HepG2 (cell line): ENCODE results near the gene PANK4. TPM values are rescaled to one million over a fixed set of nuclear protein-coding genes. Genes with fewer than 3 reads are reported as not detected.

Experiments
- ELF3 ChIP-seq: IDR thresholded peaks from 2 replicates; pipeline ENCODE4 v1.6.1; 2016; ENCODE audit warnings: missing genetic modification reagents, missing compliant biosample characterization
- GTF2F1 ChIP-seq: fragments of 150-350 bp; IDR thresholded peaks from 2 replicates; pipeline ENCODE4 v1.6.1; 2014; ENCODE audit warnings: low read length
- NBN ChIP-seq: fragments of 450-650 bp; conservative IDR thresholded peaks from 2 replicates; pipeline ENCODE4 v1.6.1; 2017
- NKX3-1 ChIP-seq: sonication (generic); formaldehyde crosslinking; IDR thresholded peaks from 2 replicates; pipeline ENCODE4 v1.5.0; 2020; ENCODE audit warnings: missing genetic modification reagents
- PAWR ChIP-seq: sonication (generic); formaldehyde crosslinking; IDR thresholded peaks from 2 replicates; pipeline ENCODE4 v1.4.0; 2020; ENCODE audit warnings: missing genetic modification reagents, mild to moderate bottlenecking, borderline replicate concordance
- PAX8 ChIP-seq: sonication (generic); formaldehyde crosslinking; IDR thresholded peaks from 2 replicates; pipeline ENCODE4 v1.8.0; 2022; ENCODE audit warnings: mild to moderate bottlenecking, missing genetic modification reagents, borderline replicate concordance
- PHF5A ChIP-seq: IDR thresholded peaks from one replicate; pipeline ENCODE4 v1.6.1; 2018; ENCODE audit warnings: low read depth, missing genetic modification reagents; ENCODE audit not compliant: unreplicated experiment
- TARDBP ChIP-seq: sonication (generic); formaldehyde crosslinking; IDR thresholded peaks from 2 replicates; pipeline ENCODE4 v1.8.0; 2022; ENCODE audit warnings: mild to moderate bottlenecking, missing genetic modification reagents
- TBL1XR1 ChIP-seq: fragments of 150-350 bp; IDR thresholded peaks from 2 replicates; pipeline ENCODE4 v1.6.1; 2014; ENCODE audit warnings: borderline replicate concordance, low read length; ENCODE audit not compliant: partially characterized antibody
- ZNF256 ChIP-seq: sonication (generic); formaldehyde crosslinking; conservative IDR thresholded peaks from 2 replicates; pipeline ENCODE4 v1.4.0; 2020; ENCODE audit warnings: missing genetic modification reagents
- ZNF777 ChIP-seq: sonication (generic); formaldehyde crosslinking; IDR thresholded peaks from 2 replicates; pipeline ENCODE4 v1.4.0; 2020; ENCODE audit warnings: missing genetic modification reagents
- polyA plus RNA-seq, 8 experiments: library from polyadenylated mRNA; depleted of rRNA in 3 of 8; stranded (reverse) in 7 of 8; unstranded in 1 of 8; fragments of >200 nt; fragmentation: Illumina TruSeq in 4 of 8; extraction: Trizol in 4 of 8; gene quantifications; 2 replicates each; pipeline versions ENCODE4 v1.2.1 to v1.2.3, GENCODE V29; 2011 to 2016; ENCODE audit warnings: low read depth in 4 of 8, missing spikeins in 1 of 8, mixed read lengths in 1 of 8; ENCODE audit not compliant: insufficient read depth in 1 of 8
- total RNA-seq, 5 experiments: library from RNA; depleted of rRNA; stranded (reverse); fragments of >200 nt; fragmentation: Illumina TruSeq; extraction: Trizol; gene quantifications; 2 replicates each; pipeline ENCODE4 v1.2.3, GENCODE V29; 2016; ENCODE audit warnings: low read depth in 1 of 5
- TF ChIP-seq, protein P1 (sequence below): sonication (generic); formaldehyde crosslinking; IDR thresholded peaks from 2 replicates; pipeline ENCODE4 v1.4.0; 2020; ENCODE audit warnings: missing genetic modification reagents
- TF ChIP-seq, protein P2 (sequence below): sonication (generic); formaldehyde crosslinking; IDR thresholded peaks from 2 replicates; pipeline ENCODE4 v1.8.0; 2023; ENCODE audit warnings: mild to moderate bottlenecking, missing genetic modification reagents
- TF ChIP-seq, protein P3 (sequence below): sonication (generic); formaldehyde crosslinking; IDR thresholded peaks from 2 replicates; pipeline ENCODE4 v1.8.0; 2022; ENCODE audit warnings: low read depth, missing genetic modification reagents
- TF ChIP-seq, protein P4 (sequence below): sonication (generic); formaldehyde crosslinking; IDR thresholded peaks from 2 replicates; pipeline ENCODE4 v1.5.1; 2020; ENCODE audit warnings: missing genetic modification reagents, mild to moderate bottlenecking, borderline replicate concordance
- TF ChIP-seq, protein P5 (sequence below): IDR thresholded peaks from 2 replicates; pipeline ENCODE4 v1.6.1; 2016; ENCODE audit warnings: missing biosample characterization, missing genetic modification reagents, low read depth

PANK4 gene
- total and polyA plus RNA-seq, 2 of the 13 experiments (the other 11 are each of a cell fraction or from before 2014, with no cell fraction given) = 17.4 to 19.3 TPM

DNA sequence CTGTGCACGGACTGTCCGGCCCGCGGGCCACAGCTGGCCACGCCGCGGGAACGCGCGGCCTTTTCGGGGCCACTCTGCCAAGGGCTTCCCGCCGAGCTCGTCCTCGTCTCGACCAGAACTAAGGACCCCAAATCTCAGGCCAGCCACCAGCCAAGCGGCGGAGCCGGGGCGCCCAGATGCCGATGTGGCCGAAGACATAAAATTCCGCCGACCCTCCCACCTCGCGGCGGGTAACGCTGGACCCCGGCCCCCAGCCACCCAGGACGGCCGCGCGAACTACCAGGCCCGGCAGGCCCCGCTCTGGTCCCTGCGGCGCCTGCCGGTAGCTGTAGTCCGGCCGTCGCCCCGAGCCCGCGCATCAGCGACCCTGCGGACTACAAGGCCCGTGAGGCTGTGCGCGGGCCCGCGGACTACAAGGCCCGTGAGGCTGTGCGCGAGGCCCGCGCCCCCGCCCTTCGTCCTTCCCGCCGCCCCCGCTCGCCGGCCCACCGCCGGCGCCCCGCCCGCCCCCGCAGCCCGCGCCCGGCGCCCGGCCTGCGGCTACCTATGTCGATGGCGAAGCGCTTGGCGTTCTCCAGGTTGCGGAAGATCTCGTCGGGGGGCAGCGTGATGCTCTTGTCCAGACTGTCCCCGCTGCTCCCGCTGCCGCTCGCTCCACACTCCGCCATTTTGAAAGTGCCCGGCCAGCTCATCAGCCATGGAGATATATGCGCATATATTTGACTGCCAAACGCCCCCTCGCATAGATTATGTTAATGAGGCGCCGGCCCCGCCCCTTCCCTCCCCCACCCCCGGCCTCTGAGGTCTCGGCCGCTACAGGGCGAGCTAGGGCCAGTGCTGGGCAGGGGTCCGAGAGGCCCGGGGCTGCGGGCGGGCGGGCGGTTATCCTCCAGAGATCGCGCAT lies at the start of gene PANK4 (continued):
- no peak for TF ChIP-seq TARDBP
- TF ChIP-seq, protein P1, sequence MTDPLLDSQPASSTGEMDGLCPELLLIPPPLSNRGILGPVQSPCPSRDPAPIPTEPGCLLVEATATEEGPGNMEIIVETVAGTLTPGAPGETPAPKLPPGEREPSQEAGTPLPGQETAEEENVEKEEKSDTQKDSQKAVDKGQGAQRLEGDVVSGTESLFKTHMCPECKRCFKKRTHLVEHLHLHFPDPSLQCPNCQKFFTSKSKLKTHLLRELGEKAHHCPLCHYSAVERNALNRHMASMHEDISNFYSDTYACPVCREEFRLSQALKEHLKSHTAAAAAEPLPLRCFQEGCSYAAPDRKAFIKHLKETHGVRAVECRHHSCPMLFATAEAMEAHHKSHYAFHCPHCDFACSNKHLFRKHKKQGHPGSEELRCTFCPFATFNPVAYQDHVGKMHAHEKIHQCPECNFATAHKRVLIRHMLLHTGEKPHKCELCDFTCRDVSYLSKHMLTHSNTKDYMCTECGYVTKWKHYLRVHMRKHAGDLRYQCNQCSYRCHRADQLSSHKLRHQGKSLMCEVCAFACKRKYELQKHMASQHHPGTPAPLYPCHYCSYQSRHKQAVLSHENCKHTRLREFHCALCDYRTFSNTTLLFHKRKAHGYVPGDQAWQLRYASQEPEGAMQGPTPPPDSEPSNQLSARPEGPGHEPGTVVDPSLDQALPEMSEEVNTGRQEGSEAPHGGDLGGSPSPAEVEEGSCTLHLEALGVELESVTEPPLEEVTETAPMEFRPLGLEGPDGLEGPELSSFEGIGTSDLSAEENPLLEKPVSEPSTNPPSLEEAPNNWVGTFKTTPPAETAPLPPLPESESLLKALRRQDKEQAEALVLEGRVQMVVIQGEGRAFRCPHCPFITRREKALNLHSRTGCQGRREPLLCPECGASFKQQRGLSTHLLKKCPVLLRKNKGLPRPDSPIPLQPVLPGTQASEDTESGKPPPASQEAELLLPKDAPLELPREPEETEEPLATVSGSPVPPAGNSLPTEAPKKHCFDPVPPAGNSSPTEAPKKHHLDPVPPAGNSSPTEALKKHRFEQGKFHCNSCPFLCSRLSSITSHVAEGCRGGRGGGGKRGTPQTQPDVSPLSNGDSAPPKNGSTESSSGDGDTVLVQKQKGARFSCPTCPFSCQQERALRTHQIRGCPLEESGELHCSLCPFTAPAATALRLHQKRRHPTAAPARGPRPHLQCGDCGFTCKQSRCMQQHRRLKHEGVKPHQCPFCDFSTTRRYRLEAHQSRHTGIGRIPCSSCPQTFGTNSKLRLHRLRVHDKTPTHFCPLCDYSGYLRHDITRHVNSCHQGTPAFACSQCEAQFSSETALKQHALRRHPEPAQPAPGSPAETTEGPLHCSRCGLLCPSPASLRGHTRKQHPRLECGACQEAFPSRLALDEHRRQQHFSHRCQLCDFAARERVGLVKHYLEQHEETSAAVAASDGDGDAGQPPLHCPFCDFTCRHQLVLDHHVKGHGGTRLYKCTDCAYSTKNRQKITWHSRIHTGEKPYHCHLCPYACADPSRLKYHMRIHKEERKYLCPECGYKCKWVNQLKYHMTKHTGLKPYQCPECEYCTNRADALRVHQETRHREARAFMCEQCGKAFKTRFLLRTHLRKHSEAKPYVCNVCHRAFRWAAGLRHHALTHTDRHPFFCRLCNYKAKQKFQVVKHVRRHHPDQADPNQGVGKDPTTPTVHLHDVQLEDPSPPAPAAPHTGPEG (CRISPR knock-in tag) = no peak
- no peak for TF ChIP-seq ZNF256 (CRISPR knock-in tag)
- TF ChIP-seq GTF2F1 = no peak
- TF ChIP-seq PAX8 = no peak
- TF ChIP-seq NBN = no peak
- TF ChIP-seq PAWR (CRISPR knock-in tag) = no peak
- peak; percentile 5; the same call in 1 of the 2 replicates for TF ChIP-seq ELF3 (CRISPR knock-in tag)
- TF ChIP-seq, protein P2, sequence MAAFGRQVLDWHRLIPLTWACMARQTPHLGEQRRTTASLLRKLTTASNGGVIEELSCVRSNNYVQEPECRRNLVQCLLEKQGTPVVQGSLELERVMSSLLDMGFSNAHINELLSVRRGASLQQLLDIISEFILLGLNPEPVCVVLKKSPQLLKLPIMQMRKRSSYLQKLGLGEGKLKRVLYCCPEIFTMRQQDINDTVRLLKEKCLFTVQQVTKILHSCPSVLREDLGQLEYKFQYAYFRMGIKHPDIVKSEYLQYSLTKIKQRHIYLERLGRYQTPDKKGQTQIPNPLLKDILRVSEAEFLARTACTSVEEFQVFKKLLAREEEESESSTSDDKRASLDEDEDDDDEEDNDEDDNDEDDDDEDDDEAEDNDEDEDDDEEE (CRISPR knock-in tag) = no peak
- TF ChIP-seq PHF5A (CRISPR knock-in tag) = no peak
- TF ChIP-seq, protein P3, sequence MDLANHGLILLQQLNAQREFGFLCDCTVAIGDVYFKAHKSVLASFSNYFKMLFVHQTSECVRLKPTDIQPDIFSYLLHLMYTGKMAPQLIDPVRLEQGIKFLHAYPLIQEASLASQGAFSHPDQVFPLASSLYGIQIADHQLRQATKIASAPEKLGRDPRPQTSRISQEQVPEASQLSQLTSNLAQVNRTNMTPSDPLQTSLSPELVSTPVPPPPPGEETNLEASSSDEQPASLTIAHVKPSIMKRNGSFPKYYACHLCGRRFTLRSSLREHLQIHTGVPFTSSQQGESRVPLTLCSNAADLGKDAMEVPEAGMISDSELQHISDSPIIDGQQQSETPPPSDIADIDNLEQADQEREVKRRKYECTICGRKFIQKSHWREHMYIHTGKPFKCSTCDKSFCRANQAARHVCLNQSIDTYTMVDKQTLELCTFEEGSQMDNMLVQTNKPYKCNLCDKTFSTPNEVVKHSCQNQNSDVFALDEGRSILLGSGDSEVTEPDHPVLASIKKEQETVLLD (CRISPR knock-in tag) = no peak
- no peak for TF ChIP-seq ZNF777 (CRISPR knock-in tag)
- TF ChIP-seq, protein P4, sequence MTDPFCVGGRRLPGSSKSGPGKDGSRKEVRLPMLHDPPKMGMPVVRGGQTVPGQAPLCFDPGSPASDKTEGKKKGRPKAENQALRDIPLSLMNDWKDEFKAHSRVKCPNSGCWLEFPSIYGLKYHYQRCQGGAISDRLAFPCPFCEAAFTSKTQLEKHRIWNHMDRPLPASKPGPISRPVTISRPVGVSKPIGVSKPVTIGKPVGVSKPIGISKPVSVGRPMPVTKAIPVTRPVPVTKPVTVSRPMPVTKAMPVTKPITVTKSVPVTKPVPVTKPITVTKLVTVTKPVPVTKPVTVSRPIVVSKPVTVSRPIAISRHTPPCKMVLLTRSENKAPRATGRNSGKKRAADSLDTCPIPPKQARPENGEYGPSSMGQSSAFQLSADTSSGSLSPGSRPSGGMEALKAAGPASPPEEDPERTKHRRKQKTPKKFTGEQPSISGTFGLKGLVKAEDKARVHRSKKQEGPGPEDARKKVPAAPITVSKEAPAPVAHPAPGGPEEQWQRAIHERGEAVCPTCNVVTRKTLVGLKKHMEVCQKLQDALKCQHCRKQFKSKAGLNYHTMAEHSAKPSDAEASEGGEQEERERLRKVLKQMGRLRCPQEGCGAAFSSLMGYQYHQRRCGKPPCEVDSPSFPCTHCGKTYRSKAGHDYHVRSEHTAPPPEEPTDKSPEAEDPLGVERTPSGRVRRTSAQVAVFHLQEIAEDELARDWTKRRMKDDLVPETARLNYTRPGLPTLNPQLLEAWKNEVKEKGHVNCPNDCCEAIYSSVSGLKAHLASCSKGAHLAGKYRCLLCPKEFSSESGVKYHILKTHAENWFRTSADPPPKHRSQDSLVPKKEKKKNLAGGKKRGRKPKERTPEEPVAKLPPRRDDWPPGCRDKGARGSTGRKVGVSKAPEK (CRISPR knock-in tag) = no peak
- TF ChIP-seq, protein P5, sequence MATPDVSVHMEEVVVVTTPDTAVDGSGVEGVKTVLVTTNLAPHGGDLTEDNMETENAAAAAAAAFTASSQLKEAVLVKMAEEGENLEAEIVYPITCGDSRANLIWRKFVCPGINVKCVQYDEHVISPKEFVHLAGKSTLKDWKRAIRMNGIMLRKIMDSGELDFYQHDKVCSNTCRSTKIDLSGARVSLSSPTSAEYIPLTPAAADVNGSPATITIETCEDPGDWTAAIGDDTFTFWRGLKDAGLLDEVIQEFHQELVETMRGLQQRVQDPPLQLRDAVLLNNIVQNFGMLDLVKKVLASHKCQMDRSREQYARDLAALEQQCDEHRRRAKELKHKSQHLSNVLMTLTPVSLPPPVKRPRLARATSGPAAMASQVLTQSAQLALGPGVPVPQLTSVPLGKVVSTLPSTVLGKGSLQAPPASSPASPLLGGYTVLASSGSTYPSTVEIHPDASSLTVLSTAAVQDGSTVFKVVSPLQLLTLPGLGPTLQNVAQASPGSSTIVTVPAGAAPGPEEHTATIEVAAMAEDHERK (CRISPR knock-in tag) = no peak
- TF ChIP-seq NKX3-1 (CRISPR knock-in tag) = no peak
- TF ChIP-seq TBL1XR1 = peak; percentile 72
